ENCODE data around the gene HIPK1. TPM values are rescaled to one million over a fixed set of nuclear protein-coding genes. Genes with fewer than 3 reads are reported as not detected.

The HIPK1 gene
- total RNA-seq, 1 experiment from 2014 or later: 40.1 TPM

GRCh38 chr1:113905435-113905861 is 23.7 kb upstream of the HIPK1 start (continued):
- no peak for TF ChIP-seq REST (IDR thresholded peaks at IDR 0.05; ENCODE audit: low read depth)

GRCh38 chr1:113912594-113913311 is 16.4 kb upstream of the HIPK1 start:
- no peaks in the 10 kb centered on the region for H4K20me1 ChIP-seq (ENCODE audit: insufficient read depth)
- ChIA-PET RAD21 (ENCODE audit: low non-redundant PET in 1 of 2, low total read pairs in 2 of 2, uncharacterized antibody in 2 of 2, unreplicated experiment in 2 of 2) (no interaction called here), CTCF (no interaction called here), POLR2A (no interaction called here)
- no peak for TF ChIP-seq FOSL1 (IDR thresholded peaks at IDR 0.05; ENCODE audit: low read depth)
- TF ChIP-seq, protein P1, sequence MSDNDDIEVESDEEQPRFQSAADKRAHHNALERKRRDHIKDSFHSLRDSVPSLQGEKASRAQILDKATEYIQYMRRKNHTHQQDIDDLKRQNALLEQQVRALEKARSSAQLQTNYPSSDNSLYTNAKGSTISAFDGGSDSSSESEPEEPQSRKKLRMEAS (IDR thresholded peaks at IDR 0.05): no peak
- TF ChIP-seq SIN3A (IDR thresholded peaks at IDR 0.05; ENCODE audit: low read depth): no peak
- TF ChIP-seq SP1 (IDR thresholded peaks at IDR 0.05; ENCODE audit: low read depth): no peak
- TF ChIP-seq YY1 (IDR thresholded peaks at IDR 0.05; ENCODE audit: extremely low read depth, insufficient replicate concordance, low read depth, low read length): no peak
- no peak for TF ChIP-seq SRF (IDR thresholded peaks at IDR 0.05; ENCODE audit: low read depth)
- no peak for TF ChIP-seq EGR1 (IDR thresholded peaks at IDR 0.05; ENCODE audit: low read depth)
- no peak for TF ChIP-seq TCF7L2 (IDR thresholded peaks at IDR 0.05; ENCODE audit: borderline replicate concordance, extremely low read depth, insufficient read depth, insufficient read length)
- TF ChIP-seq EZH2phosphoT487 (IDR thresholded peaks at IDR 0.05; ENCODE audit: borderline replicate concordance): no peak
- TF ChIP-seq RAD21 (IDR thresholded peaks at IDR 0.05; ENCODE audit: low read depth): no peak
- no peak for TF ChIP-seq ATF3 (IDR thresholded peaks at IDR 0.05)
- no peak for TF ChIP-seq CBX3 (IDR thresholded peaks at IDR 0.05; ENCODE audit: low read depth)
- ATAC-seq (no peak), DNase-seq (ENCODE audit: low read depth, low spot score) (no peak)
- H3K4me3 ChIP-seq (replicated peaks in 1 of 2; ENCODE audit: low read depth in 1 of 2, low read length in 2 of 2): no peak overlapping the region
- H3K9me2 ChIP-seq (ENCODE audit: insufficient read depth): no peaks in the 10 kb centered on the region
- no peaks in the 10 kb centered on the region; the same call in 1 of the 2 replicates for H3K79me2 ChIP-seq (ENCODE audit: insufficient read depth, low read length)
- H3K9me3 ChIP-seq (ENCODE audit: control insufficient read depth in 1 of 2, insufficient read depth in 1 of 2, low read depth in 1 of 2, low read length in 2 of 2): no peaks in the 10 kb centered on the region
- no peak overlapping the region for H3K9ac ChIP-seq (ENCODE audit: low read length)
- no peaks in the 10 kb centered on the region for H3K27me3 ChIP-seq (ENCODE audit: insufficient read depth, low read length)
- H3K27ac ChIP-seq (ENCODE audit: low read depth, low read length): no peak overlapping the region
- intact Hi-C loops (cut with micrococcal nuclease): no loop called here
- no peak overlapping the region for H3K4me2 ChIP-seq (ENCODE audit: low read length)
- H3K36me3 ChIP-seq (ENCODE audit: control insufficient read depth in 1 of 2, insufficient read depth in 2 of 2, low read length in 2 of 2): peaks cover 15 to 21% of the 10 kb centered on the region in 2 experiments; a peak in 3 of 4 replicates
- no peak overlapping the region for H2AFZ ChIP-seq (ENCODE audit: low read depth, low read length, poor library complexity, severe bottlenecking)
- no TSS peak for BruUV-seq (replicated peaks)
- H3K4me1 ChIP-seq (ENCODE audit: control insufficient read depth in 1 of 2, insufficient read depth in 2 of 2, low read length in 2 of 2): no peaks in the 10 kb centered on the region
